Measurements from ENCODE around the gene MAD1L1.

- TF ChIP-seq CTCF (IDR thresholded peaks at IDR 0.05) (no peak), POLR2A (IDR thresholded peaks at IDR 0.05) (no peak)
Observed at GRCh38 chr7:2214636-2215035, 18.1 kb downstream of the MAD1L1 start.
